ENCODE results near the gene SHISA9.

SHISA9 gene

GRCh38 chr16:13029786-13030185 lies 128.4 kb downstream of the SHISA9 start:
- DNase-seq (ENCODE audit: low read depth): no peak

- DNase-seq (ENCODE audit: low read depth): no peak
These were observed 129.4 kb downstream of the SHISA9 start for GRCh38 chr16:13030769-13031168.

- no peak for DNase-seq (ENCODE audit: low read depth)
These were observed 131.5 kb downstream of the SHISA9 start for GRCh38 chr16:13032911-13033310.

- DNase-seq (ENCODE audit: low read depth): no peak
These were observed 135.2 kb downstream of the SHISA9 start for GRCh38 chr16:13036600-13036999.

- no peak for DNase-seq (ENCODE audit: low read depth)
These were observed 137.2 kb downstream of the SHISA9 start for GRCh38 chr16:13038591-13038990.

GRCh38 chr16:13039526-13039925 lies 138.1 kb downstream of the SHISA9 start:
- DNase-seq (ENCODE audit: low read depth): no peak

- no peak for DNase-seq (ENCODE audit: low read depth)
These were observed 139.8 kb downstream of the SHISA9 start for GRCh38 chr16:13041180-13041579.

- DNase-seq (ENCODE audit: low read depth): no peak
These were observed 140.4 kb downstream of the SHISA9 start for GRCh38 chr16:13041646-13042290.

DNA sequence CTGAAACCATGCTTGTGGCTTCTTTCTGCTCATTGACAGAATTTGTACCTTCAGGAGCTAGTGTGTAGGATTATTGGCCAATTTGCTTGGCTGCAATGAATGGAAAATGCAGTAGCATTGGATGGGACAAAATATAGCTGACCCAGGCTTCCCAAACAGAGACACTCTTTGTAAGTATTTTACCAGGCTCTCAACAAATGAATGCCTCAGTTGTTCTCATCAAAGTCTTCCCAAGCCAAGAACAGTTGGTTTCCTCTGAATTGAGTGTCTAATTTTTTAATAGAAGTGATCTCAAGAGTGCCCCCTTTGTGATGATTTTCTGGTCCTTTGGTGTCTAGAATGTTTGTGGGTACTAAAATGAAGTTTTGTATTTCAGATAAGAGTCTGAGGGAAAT lies 140.9 kb downstream of the SHISA9 start:
- DNase-seq (ENCODE audit: low read depth): no peak

- no peak for DNase-seq (ENCODE audit: low read depth)
These were observed 144.8 kb downstream of the SHISA9 start for GRCh38 chr16:13046061-13046821.

GRCh38 chr16:13047276-13047675 lies 145.9 kb downstream of the SHISA9 start:
- DNase-seq (ENCODE audit: low read depth): no peak

DNA sequence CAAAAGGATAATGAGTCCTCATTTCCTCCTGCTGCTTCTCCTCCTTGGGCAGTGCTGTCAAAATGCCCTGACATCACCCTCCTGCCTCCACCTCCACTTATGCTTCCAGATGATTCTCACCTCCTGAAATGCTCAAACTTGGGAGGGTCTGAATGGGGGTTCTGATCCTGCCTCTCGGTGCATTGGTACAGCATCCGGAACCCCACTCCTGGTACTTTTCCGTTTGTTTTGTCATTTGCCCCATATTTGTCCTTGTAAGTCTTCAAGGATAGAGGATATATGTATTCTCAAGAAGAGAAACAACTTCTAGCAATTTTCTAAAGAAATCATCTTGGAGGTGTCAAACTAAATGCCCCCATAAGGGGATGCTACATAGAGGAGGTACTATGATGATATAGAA lies 148.3 kb downstream of the SHISA9 start:
- no peak for DNase-seq (ENCODE audit: low read depth)

DNA sequence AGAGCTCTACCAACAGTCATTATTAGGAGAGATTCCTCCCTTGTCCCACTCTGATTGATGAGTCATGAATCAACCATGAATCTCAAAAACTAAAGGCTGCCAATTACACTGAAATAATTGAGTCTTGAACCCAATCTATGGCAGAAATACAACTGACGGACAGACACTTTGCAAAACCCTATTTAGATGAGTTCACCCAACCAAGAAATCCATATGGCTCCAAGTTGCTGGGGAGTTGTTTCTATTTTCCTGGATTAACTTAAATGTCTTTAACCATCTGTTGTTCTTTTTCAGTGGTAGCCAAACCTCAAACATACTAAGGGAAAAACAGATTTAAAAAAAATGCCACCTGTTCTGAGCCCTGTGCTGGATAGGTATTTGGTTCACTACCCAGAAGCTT lies 151.0 kb downstream of the SHISA9 start:
- no peak for DNase-seq (ENCODE audit: low read depth)

DNA sequence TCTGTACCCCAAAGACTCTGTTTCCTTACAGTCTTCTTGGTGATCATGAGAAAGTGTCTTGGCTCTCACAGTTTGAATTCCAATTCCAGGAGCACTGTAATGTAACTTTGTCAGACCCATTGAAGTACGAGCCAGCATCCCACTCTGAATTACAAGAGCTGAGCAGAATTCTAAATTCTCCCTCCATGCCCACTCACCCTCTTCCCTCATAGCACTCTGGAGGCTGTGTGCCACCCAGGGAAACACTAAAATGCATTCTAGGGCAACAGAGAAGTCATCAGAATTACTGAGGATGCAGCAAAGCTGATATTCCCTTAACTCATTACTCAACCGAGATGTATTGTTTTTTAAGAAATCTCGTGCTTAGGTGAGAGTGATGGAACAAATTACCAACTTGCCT lies 154.1 kb downstream of the SHISA9 start:
- no peak for DNase-seq (ENCODE audit: low read depth)

DNA sequence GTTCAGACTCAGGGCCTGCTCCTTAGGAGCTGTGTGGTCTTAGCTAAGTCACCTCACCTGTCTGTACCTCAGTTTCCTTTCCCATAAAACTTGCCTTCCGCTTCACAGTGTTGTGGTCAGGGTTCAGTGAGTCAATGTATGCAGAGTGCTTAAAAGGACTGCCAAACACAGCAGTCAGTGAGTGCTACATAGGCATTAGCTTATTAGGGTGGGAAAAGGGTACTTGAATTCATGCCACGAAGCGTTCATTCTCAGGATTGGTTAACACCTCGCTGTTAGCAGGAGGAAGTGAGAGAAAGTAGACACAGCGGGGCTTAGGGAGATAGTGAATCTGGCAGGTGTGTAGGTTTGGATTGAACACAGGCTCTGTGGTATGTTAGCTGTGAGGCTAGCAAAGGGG lies 155.2 kb downstream of the SHISA9 start:
- DNase-seq (ENCODE audit: low read depth): no peak

- DNase-seq (ENCODE audit: low read depth): no peak
These were observed 159.5 kb downstream of the SHISA9 start for GRCh38 chr16:13060932-13061331.

GRCh38 chr16:13061691-13062090 lies 160.3 kb downstream of the SHISA9 start:
- DNase-seq (ENCODE audit: low read depth): no peak

- DNase-seq (ENCODE audit: low read depth): no peak
These were observed 160.8 kb downstream of the SHISA9 start for GRCh38 chr16:13062219-13062618.

- no peak for DNase-seq (ENCODE audit: low read depth)
These were observed 162.1 kb downstream of the SHISA9 start for GRCh38 chr16:13063457-13063856.

DNA sequence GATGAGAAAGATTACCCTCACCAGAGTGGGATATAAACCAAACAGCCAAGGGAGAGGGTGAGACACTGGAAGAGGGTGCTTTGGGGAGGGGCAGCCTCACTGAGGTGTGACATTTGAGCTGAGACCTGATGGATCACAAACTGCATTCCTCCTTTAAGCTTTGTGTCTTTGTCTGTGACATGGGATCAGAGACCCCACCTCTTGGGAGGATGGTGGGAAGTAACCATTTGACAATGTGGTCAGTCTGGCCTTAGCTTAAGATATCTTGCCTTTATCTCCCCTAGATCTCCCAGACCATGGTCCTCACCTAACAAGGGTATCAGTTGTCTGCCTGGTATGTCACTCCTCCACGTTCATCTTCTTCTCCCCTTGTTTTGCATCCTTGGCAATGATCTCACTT lies 163.4 kb downstream of the SHISA9 start:
- no peak for DNase-seq (ENCODE audit: low read depth)

DNA sequence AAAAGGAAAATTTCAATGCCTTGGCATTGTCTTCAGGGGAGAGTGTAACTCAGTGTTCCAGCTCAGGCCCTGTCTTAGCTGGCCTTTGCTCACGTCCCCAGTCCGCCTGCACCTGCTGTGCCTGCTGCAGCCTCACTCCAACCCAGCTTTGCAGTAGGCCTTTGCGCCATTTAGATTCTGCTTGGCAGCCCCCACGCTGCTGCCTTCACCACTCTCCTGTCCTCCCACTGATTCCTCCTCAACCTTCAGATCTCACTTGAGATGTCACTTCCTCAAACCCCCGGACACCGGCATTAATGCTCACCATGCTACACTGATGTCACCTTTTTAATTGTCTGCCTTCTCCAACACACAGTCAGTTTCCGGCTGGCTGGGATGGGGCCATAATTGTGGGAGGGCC lies 166.2 kb downstream of the SHISA9 start:
- DNase-seq (ENCODE audit: low read depth): no peak

DNA sequence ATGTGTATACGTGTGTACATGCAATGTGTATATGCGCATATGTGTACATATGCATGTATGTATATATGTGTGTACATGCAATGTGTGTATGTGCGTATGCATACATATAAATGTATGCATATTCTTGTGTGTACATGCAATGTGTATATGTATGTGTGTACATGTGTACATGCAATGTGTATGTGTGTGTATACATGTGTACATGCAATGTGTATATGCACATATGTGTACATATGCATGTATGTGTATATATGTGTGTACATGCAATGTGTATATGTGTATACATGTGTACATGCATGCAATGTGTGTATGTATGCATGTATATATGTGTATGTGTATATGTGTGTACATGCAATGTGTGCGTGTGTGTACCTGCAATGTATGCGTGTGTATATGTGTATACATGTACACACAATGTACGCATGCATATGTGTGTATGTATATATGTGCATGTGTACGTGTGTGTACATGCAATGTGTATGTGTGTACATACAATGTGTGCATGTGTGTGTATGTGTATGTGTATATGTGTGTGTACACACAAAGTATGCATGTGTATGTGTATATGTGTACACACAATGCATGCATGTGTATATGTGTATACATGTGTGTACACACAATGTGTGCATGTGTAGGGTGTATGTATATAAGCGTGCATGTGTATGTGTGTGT lies 167.7 kb downstream of the SHISA9 start:
- DNase-seq (ENCODE audit: low read depth): no peak

GRCh38 chr16:13070268-13070667 lies 168.9 kb downstream of the SHISA9 start:
- no peak for DNase-seq (ENCODE audit: low read depth)
